GM13977 (cell line): ENCODE data around the gene SLC23A2.

ENCODE experiments used
- DNase-seq: peaks from one replicate; pipeline ENCODE4 v3.0.0; 2012; ENCODE audit warnings: low spot score
- CTCF ChIP-seq: IDR thresholded peaks from 2 replicates; pipeline ENCODE4 v1.5.1; 2012; ENCODE audit warnings: mild to moderate bottlenecking, control low read depth; ENCODE audit not compliant: insufficient read depth; ENCODE audit errors: extremely low read depth, missing control alignments
- in situ Hi-C: fragments of 300-500 bp; cut with MboI; formaldehyde crosslinking; loops from one replicate; pipeline ENCODE4 v1.12.0; 2022; ENCODE audit warnings: low sequenced_read_pairs, low pct_unique_long_range_greater_than_20kb, mixed read lengths, inconsistent platforms; ENCODE audit not compliant: unreplicated experiment

The SLC23A2 gene

GRCh38 chr20:4920131-4920530 lies 81.2 kb downstream of the SLC23A2 start:
- in situ Hi-C loops, result no loop called here
- no peak for DNase-seq
- TF ChIP-seq CTCF, result no peak

GRCh38 chr20:4919047-4919704 lies 82.1 kb downstream of the SLC23A2 start:
- DNase-seq, result no peak
- in situ Hi-C loops, result no loop called here
- no peak for TF ChIP-seq CTCF

- no peak for TF ChIP-seq CTCF
- DNase-seq, result no peak
- in situ Hi-C loops, result no loop called here
Measured at GRCh38 chr20:4918473-4918872, 82.8 kb downstream of the SLC23A2 start.

- in situ Hi-C loops, result no loop called here
- no peak for DNase-seq
- TF ChIP-seq CTCF, result no peak
Measured at GRCh38 chr20:4916971-4917881, 84.1 kb downstream of the SLC23A2 start.

- in situ Hi-C loops, result no loop called here
- TF ChIP-seq CTCF, result no peak
- DNase-seq, result no peak
Measured at GRCh38 chr20:4913147-4913546, 88.2 kb downstream of the SLC23A2 start.

GRCh38 chr20:4912380-4913142 lies 88.7 kb downstream of the SLC23A2 start:
- DNase-seq, result no peak
- in situ Hi-C loops, result no loop called here
- TF ChIP-seq CTCF, result no peak
